HL-60/S4 treated with phorbol 12-myristate 13-acetate at 8.2 ng/mL for 4 days and 3 days (cell line): ENCODE data around the gene AHNAK2.

Experiments
- in situ Hi-C: fragments of 300-500 bp; cut with MboI; formaldehyde crosslinking; loops from 2 replicates; pipeline ENCODE4 v1.15.0; 2022; ENCODE audit warnings: low sequenced_read_pairs

The AHNAK2 gene

DNA sequence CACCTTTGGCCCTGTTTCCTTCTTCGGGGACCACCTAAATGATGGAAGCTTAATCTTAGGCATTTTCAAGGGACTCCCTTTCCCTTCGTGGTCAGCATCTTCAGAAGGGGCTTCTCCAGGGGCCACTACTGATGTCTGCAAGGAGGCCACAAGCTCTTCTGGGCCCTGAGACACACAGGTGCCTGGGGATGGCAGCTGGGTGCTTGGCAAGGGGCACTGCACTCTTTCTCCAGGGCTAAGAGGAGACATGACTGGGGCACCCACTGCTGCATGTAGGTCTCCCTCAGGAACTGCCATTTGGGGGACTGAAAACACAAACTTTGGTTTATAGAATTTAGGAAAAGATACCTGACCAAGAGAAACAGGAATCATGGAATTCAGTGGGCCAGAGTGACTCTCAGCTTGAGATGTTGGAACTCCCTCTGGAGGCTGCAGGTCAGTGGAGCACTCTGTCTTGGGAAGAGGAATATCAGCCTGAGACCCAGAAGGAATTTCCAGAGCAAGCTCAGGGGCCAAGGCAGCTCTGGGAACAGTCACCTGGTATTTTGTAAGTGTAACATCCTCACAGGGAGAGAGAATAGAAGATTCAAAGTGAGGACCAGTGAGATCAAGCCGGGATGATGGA is 37.5 kb downstream of the AHNAK2 start:
- in situ Hi-C loops = no loop called here

DNA sequence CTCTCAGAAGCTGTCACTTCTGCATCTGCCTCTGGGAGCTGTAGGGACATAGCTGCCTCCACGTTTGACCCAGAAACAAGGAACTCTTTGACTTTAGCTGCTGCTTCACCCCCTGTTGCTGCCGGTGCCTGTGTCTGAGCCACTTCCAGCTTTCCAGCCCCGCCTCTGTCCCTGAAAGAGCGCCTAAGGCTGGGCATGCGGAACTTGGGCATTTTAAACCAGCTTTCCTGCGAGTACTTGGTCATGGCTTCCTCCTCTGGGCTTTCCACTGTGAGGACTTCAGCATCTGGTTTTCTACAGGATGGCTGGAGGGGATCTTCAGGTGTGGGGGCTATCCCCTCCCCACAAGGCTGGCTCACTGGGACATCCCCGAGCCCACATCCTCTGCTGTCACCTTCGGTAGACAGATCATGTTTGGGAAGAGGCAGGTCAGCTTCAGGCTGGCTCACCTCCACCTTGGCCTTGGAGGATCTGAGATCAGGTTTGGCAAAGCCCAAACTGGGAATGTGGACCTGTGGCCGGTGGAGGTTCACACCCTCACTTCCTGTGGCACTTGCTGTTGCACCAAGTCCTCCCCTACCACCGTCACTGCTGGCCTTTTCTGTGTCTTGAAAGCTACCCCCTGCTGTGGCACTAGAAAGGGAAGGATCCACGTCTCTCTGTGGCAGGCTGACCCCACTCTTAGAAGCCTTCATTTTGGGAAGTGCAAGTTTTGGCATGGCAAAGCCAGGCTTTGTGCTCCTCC is 38.3 kb downstream of the AHNAK2 start:
- in situ Hi-C loops = no loop called here

DNA sequence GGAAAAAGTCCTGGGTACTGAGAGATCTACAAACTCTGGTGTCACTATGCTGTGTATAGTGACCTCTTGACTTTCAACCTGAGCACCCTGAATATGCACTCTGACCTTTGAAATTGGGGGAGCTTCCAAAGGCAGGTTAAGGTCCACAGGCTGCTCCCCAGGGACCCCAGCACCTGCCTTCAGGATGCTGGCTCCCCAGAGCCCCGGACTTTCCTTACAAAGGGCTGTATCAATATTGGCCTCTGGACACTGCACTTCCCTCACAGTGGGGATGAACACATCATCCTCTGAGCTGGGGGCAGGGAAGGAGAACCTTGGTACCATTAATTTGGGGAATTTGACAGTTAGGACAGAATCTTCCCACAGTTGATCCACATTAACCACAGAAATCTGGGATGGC is 39.2 kb downstream of the AHNAK2 start:
- in situ Hi-C loops = no loop called here

DNA sequence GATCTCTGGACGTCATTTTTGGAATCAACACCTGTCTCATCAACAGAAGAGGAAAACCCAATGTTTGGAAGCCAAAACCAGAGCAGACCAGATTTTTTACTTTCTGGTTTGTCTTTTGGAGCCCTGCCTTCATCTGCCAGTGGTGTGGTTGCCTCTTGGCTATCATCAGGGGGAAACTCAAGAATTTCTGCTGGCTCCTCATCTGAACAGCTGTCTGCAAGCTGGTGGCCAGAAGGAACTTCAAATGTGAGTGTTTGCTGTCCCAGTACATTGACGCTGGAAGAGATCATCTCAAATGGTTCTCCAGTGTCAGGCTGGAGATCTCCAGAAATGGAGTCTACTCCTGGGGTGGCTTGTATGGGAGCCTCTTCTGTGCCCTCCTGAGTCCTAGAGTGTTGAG is 39.7 kb downstream of the AHNAK2 start:
- in situ Hi-C loops = no loop called here

DNA sequence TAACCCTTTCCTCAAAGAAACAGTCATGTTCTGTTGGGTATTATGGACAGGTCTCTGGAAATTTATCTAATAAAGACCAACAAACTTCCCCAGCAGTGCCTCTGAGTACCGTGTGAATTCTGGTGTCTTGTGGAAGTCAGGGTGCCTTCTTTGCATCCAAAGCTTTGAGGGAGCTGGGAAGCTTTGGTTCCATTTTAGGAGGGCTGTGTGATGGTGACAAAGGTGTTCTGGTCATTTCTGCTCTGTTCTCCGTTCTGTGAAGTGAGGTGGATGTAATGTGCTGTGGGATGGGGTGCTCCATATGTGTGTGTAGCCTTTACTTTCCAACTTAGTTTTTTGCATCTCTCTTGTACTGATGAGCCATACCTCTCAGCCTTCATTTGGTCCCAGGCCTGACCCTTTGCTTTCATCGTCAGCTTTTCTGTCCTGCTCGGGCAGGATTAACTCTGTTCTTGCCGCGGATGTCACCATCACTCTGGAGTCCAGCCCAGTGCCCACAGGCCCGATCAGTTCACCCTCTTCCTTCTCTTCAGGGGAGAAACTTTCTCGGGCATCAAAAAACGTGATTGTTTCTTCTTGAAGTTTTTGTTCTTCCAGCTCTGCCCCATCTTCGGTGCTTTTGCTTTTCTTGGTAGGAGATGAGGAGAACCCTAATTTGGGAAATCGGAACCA is 40.3 kb downstream of the AHNAK2 start:
- in situ Hi-C loops = no loop called here

DNA sequence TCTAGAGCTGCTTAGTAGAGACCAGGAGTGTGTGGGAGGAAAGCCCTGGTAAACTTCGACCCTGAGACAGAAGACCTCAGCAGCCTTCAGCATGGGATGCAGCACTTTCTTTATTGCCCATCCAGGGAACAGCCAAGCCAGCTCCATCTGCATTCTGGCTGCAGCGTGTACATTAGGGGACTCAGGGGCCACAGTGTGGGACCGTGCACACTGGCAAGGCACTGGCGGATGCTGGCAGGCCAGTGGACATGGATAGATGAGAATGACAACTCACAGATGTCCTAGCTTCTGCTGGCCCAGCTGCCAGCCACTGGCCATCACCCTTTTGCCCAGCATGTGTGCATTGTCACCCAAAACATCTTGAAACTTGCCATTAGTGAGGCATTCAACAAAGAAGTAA is 41.0 kb downstream of the AHNAK2 start:
- in situ Hi-C loops = no loop called here

DNA sequence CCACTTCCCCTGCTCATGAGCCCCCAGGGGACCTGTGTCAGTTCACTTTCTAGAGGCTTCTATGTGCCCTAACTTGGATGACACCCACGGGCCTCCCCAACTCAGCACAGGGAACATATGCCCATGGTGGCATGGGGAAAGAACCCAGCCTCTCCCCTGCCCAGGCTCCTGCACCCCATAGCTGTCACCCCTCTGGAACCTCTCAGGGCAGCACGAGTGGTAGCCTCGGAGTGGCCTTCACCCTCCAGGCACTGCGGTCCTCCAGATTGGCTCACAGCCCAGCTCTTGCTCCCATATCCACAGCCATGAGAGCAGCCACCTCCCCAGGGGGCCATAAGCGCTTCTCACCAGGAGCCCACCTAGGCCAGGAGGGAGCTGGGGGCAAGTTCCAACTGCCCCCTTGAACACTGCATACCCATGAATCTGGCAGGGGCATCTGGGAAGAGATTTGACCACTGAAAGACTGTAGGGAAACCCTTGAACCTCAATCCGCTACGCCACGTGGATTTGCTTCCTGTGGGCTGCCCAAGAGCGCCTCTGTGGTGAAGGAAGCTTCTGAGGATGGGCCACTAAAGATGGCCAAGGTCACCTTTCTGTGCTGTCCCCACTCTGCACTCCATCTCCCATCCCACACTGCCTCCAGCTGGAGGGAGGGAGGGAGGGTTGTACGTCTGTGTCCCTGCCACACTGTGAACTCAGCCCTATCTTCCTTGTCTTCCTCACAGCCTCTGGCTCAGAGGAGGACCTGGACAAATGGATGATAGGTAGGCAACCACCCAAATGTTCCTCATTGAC is 41.6 kb downstream of the AHNAK2 start:
- in situ Hi-C loops = no loop called here

DNA sequence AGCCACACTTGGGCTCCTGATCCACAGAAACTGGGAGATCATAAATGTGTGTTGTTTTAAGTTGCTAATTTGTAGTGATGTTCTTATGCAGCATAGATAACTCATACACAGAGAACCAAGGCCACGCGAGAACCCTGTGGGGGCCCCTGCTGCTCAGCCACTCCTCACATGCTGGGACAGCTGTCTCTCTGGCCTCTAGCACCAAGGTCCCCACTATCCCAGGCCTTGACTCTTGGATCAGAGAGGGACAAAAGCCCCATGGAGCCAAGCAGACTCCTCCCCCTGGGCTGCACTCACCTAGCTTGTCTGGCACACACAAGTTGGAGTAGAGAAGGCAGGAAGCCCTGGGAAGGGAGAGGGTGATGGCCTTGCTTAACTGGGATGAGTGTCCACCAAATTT is 42.2 kb downstream of the AHNAK2 start:
- in situ Hi-C loops = no loop called here

DNA sequence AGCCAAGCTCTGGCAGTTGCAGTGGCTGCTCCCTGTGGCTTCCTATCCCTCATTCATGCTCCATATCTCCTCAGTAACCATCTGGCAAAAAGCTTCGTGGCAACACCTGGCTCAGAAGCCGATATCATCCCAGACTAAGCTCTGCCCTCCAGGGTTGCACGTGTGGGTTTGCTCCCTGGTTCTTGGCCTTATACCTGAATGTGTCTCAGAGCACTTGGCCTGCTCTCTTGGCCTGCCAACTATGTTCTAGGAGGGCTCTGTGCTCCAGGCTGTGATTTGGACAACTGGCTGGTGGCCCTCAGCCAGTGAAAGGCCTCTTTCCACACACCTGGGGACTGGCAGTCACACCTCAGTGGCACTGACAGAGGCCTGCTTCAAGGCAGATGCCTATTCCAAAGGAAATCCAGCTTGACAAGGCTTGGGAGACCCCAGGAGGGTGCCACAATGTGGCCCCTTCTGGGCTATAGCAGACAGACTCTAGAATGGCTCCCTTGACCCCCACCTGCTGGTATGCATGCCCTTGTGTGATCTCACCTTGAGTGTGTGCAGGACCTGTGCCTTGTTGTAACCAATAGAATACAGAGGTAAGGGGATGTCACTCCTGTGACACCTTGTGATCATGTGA is 43.0 kb downstream of the AHNAK2 start:
- in situ Hi-C loops = no loop called here

DNA sequence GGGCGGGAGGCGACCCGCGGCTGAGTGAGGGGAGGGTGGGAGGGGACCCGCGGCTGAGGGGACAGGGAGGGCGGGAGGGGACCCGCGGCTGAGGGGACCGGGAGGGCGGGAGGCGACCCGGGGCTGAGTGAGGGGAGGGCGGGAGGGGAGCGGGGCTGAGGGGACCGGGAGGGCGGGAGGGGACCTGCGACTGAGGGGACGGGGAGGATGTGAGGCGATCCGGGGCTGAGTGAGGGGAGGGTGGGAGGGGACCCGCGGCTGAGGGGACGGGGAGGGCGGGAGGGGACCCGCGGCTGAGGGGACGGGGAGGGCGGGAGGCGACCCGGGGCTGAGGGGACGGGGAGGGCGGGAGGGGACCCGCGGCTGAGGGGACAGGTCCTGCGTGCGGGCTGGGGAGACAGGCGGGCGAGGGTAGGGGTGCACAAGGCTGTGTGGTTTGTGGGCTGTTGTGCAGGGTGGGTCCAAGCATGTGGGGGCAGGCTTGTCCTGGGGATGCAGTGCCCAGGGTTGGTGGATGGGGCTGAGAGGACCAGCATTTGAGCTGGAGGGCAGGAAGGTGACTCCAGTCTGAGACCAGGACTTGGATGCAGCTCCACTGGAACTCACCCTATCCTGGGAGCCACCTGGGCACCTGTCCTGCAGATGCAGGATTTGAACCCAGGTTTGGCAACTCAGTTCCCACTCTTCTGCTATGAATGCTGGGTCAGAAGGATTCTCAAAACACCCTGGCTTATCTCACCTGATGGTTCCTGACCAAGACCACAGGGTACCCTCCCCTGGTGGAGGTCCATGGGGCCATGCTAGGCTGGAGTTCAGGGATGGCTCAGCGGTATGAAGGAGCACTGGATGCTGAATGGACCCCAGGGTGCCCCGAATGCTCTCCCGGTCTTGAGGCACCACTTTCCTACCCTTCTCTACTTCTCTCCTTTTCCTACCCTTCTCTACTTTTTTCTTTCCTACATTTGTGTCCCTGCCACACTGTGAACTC is 44.1 kb downstream of the AHNAK2 start:
- in situ Hi-C loops = no loop called here

DNA sequence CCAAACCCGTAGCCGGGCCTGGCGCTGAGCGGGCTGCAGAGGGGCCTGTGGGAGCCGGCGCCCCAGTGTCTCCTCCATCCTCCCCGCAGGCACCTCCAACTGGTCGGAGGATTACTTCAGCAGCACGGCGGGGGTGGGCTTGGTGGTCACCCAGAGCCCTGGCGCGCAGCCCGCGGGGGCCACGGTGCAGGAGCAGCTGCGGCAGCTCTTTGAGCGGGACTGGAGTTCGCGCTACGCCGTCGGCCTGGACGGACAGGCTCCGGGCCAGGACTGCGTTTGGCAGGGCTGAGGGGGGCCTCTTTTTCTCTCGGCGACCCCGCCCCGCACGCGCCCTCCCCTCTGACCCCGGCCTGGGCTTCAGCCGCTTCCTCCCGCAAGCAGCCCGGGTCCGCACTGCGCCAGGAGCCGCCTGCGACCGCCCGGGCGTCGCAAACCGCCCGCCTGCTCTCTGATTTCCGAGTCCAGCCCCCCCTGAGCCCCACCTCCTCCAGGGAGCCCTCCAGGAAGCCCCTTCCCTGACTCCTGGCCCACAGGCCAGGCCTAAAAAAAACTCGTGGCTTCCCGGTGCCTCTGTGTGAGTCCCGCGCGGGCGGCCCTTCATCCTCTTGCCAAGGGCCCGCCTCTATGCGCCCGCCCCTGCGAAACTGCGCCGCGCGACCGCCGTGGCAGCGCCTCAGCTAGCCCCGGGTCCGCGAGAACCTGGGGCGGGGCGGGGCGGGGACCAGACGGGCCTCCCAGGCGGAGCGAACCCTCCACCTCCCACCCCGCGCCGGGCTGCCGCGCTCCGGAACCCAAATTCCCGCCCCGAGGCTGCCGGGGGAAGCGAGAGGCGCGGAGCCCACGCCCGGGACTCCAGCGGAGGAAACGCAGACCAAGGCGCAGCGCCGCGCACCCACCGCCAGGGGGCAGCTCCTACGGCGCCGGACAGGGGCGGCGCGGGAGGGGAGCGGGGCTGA is 45.2 kb downstream of the AHNAK2 start:
- in situ Hi-C loops = no loop called here

DNA sequence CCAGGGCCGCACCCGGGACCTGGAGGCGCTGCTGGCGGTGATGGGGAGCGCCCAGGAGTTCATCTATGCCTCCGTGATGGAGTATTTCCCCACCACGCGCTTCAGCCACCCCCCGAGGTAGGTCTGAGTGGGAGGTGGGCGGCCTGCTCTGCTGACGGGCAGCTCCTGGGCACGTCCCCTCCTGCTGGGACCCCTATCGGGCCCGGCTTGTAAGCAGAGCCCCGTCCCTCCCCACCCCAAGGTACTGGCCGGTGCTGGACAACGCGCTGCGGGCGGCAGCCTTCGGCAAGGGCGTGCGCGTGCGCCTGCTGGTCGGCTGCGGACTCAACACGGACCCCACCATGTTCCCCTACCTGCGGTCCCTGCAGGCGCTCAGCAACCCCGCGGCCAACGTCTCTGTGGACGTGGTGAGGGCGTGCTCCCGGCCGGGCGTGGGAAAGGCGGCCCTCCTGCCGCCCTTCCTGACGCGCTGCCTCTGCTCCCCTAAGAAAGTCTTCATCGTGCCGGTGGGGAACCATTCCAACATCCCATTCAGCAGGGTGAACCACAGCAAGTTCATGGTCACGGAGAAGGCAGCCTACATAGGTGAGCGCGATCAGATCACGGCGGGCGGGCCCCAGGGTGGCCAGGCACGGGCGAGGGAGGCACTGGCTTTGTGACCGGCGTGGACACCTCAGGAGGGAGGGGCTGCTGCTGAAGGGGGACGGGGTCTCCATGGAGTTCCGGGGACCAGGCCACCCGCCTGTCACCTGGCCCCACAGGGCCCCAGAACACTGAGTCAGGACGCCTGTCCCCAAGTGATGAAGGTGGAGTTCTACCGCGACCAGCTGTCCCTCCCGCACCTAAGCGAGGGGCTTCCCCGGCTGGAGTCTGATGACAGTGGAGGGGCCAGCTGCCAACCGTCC is 46.2 kb downstream of the AHNAK2 start:
- in situ Hi-C loops = no loop called here

DNA sequence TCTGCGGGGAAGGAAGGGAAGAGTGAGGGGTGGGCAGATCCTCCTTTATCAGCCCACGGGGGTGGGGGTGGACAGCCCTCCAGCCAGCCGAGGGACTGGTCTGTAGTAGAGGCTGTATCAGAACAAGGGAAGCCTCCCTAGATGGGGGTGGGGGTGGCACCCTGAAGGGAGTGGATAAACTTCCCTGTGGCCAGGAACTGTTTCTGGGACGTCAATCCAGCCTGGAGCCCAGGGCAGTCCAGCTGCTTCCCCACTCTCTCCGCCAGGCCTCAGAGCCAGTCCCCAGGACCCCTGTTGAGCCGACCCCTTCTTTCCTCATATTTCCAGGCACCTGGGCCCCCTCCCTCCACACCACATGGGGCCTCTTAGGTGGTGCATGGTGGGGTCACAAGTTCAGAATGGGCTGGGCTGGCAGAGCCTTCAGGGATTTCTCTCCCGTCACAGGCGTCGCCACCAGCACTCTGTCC is 46.8 kb downstream of the AHNAK2 start:
- in situ Hi-C loops = no loop called here

DNA sequence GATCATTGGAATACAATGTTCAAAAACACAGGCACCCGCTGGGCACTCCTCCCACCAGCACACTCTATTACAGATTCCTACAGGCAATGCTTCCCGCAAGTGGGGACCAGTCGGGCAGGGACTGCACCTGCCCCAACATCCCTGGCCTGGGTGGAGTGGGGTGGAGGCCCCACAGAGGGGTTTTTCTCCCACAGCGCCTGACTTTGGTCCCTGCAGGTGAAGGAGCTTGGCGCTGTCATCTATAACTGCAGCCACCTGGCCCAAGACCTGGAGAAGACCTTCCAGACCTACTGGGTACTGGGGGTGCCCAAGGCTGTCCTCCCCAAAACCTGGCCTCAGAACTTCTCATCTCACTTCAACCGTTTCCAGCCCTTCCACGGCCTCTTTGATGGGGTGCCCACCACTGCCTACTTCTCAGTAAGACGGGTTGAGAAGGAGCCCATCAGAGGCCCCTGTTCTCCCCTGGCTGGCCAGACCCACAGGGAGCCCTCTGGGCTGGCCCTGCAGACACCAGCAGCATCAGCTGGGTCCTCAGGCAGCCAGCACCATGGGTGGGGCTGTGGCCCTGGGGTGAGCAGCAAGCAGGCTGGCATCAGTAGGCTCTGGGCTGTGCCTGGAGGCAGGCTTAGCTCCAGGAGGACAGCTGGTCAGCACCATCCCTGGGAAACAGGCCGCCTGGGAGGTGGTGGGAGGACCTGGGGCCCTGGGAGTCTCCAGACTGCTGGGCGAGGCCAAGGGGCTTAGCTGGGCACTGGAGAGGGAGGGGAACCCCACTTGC is 47.5 kb downstream of the AHNAK2 start:
- in situ Hi-C loops = no loop called here

DNA sequence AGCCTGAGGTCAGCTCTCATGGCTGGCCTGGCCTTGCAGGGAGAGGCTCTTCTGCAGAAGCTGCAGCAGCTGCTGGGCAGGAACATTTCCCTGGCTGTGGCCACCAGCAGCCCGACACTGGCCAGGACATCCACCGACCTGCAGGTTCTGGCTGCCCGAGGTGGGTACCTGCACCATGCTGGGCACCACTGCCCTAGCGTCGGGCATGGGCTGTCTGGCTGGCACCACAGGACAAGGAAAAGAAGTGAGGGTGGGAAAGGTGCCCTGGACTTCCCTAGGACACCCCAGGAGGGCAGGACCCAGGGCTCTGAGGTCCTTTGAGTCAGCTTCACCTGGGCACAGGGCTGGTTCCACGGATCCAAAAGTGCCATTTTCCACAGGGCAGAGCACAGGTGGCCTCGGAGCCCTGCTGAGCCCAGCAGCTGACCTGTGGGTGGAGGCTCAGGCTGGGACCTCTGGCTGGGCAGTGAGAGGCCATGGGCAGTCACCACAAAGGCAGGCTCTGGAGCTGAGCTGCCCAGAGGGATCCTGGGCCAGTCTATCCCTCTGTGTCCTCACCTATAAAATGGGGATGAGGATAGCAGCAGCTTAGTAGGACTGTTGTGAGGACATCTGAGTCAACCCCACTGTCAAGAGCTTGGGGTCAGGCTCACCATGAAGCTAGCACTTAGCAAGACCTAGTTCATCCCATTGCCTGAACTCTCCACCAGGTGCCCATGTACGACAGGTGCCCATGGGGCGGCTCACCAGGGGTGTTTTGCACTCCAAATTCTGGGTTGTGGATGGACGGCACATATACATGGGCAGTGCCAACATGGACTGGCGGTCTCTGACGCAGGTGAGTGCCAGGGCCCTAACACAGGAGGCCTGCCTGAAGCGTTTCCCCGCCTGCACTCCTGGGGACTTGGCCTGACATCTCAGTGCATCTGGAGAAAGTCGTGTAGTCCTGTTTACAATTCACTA is 48.6 kb downstream of the AHNAK2 start:
- in situ Hi-C loops = no loop called here
